Hematopoietic multipotent progenitor cell treated with erythropoietin and hydrocortisone succinate and interleukin-3 and kit ligand, for 6 days (in vitro differentiated cells): ENCODE measurements around the gene MROH2B.

Source experiments
- DNase-seq: peaks from one replicate; pipeline ENCODE4 v3.0.0-alpha.2; 2015

Gene MROH2B

DNA sequence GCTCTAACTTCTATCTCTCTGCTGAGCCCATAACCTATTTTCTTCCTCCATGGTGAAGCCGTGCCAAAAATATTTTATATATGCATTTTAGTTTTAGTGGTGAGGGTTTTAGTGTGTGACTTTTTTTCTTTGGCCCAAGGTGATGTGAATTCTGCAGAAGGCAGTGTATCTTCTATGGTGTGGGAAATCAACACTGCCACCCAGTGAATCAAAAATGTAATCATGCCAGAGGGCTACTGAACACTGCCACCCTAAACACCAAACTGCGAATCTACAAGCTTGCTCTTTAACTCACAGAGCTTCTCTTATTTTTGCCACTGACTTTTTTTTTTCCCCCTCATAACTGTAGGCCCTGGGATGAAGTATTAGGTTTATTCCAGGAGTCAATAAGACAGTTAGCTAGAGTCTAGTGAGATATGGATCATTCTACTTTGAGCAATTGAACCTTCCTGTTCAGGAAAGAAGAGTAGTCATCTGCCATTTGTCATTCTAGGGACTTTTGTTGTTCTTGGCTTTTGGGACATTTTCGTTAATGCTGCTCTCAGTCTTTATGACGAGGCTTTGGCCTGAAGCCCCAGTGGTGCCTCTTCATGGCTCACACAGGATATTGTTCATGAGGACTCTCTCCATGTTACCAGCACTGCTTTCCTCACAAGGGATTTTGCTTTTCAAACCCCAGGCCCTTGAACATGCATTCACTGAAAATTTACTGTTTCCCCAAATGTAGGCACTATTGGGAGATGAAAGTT is 108.8 kb downstream of the MROH2B start:
- peak; percentile 1 for DNase-seq

DNA sequence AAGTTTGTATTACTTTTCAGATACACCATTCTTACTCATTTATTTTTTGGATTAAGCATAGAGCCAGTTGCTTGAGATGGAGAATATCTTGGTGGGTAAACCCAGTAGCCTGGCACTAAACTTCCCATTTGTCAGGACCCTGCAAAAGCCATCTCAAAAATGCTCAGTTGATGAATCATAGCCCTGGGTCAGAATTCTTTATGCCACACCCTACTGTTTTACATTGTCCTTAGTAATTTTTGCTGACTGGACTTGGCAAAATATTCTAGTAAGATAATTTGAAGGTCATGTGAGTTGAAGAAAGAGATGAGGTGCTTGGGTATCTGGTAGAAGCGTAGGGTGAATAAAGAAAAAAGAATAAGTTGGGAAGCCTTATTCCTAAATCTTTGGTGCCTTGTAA is 111.1 kb downstream of the MROH2B start:
- DNase-seq, result no peak

DNA sequence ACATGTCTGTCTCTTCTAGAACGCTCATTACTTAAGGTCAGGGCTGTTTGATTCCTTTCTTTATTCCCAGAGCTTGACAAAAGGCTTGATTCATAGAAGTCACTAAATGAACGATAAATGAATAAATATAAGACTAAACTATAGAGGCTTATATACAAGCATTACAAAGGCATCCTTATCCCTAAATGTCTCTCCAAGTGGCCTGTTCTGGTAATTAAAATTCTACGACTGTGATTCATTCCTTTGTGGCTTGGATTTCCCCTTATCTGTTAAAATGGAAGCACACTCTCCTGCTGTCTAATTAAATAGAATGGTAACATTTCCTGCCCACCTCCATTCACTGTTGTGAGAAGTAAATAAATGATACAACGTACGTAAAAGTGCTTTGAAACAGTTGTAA is 112.3 kb downstream of the MROH2B start:
- DNase-seq, result no peak

DNA sequence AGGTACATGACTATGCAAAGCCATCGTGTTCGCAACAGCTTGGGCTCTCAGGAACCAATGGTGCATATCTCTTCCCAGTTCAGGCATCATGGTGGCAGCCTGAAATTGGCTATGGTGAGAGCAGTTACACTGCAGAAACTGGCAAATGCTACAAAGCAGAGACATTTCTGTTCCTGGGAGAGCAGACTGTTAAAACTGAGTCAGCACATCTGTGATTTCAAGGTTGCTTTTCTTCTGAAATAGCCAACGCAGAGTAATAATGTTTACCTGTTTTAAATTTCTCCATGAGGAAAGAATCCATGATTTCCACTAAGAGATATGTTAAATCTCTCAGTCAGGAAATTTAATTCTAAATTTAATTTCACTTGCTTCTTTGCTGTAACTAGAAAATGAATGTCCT is 114.1 kb downstream of the MROH2B start:
- DNase-seq, result no peak

DNA sequence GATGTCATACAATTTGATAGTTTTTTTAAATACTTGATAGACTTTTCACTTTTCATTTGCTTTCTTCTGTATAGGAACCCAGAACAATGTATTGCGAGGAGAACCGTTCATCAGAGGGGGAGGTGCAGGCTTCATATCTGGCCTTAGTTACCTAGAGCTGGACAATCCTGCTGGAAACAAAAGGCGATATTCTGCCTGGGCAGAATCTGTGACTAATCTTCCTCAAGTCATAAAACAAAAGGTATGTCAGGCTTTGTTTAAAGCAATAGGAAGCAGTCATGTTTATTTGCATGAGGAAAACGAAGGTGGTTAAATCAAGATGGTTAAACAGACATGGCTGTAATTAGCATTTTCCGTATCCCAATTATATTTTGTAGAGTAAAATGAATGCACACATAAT is 115.8 kb downstream of the MROH2B start:
- DNase-seq, result no peak
